Measurements from ENCODE around the gene KCNIP3.
A peak's percentile ranks its signal among the peaks of the same experiment; 100 is the strongest.

KCNIP3 gene

GRCh38 chr2:95384854-95385569 lies 87.9 kb downstream of the KCNIP3 start:
- TF ChIP-seq ZNF404 (tag by site-specific recombination; IDR thresholded peaks at IDR 0.05) (no peak), KLF1 (tag by site-specific recombination; IDR thresholded peaks at IDR 0.05) (peak; percentile 67; the same call in 1 of the 2 replicates)
- Histone ChIP-seq H3K4me3 (ENCODE audit: low read depth, low read length) (no peak overlapping the region), H3K27ac (ENCODE audit: extremely low read depth, low read depth, low read length) (no peak overlapping the region), H3K9me3 (ENCODE audit: control insufficient read depth, insufficient read depth, low read depth, low read length) (no peaks in the 10 kb centered on the region), H3K36me3 (ENCODE audit: control insufficient read depth in 2 of 2, insufficient read depth in 1 of 2, low read length in 2 of 2) (no peaks in the 10 kb centered on the region), H3K4me1 (ENCODE audit: control insufficient read depth, insufficient read depth, low read length) (no peaks in the 10 kb centered on the region)
- POLR2A ChIA-PET: no interaction called here
- CTCF ChIA-PET: interaction anchor here (0.9 kb wide), 2 partner anchors 29 to 35 kb away, joined by 3 to 4 read pairs; no protein-coding TSS in a partner anchor

GRCh38 chr2:95385570-95385984 lies 88.4 kb downstream of the KCNIP3 start:
- Histone ChIP-seq H3K4me1 (ENCODE audit: control insufficient read depth, insufficient read depth, low read length) (no peaks in the 10 kb centered on the region), H3K9me3 (ENCODE audit: control insufficient read depth, insufficient read depth, low read depth, low read length) (no peaks in the 10 kb centered on the region), H3K36me3 (ENCODE audit: control insufficient read depth in 2 of 2, insufficient read depth in 1 of 2, low read length in 2 of 2) (no peaks in the 10 kb centered on the region), H3K4me3 (ENCODE audit: low read depth, low read length) (no peak overlapping the region), H3K27ac (ENCODE audit: extremely low read depth, low read depth, low read length) (no peak overlapping the region)
- TF ChIP-seq GLIS1 (tag by site-specific recombination; IDR thresholded peaks at IDR 0.05) (peak; percentile 28; the same call in 1 of the 2 replicates), KLF10 (tag by site-specific recombination; IDR thresholded peaks at IDR 0.05) (no peak)
- ChIA-PET POLR2A (no interaction called here), CTCF (interaction anchor here (0.9 kb wide), 1 partner anchor 28 kb away, joined by 4 read pairs; no protein-coding TSS in a partner anchor)

- no peaks in the 10 kb centered on the region for H3K9me3 ChIP-seq (ENCODE audit: control insufficient read depth, insufficient read depth, low read depth, low read length)
- ChIA-PET CTCF (interaction anchor here (0.6 kb wide), 1 partner anchor 631 kb away, joined by 3 read pairs; no protein-coding TSS in a partner anchor), POLR2A (no interaction called here)
- no peak for TF ChIP-seq ZNF155 (tag by site-specific recombination; IDR thresholded peaks at IDR 0.05)
- TF ChIP-seq ZSCAN16 (tag by site-specific recombination; IDR thresholded peaks at IDR 0.05): no peak
- no peak for TF ChIP-seq ZBTB10 (tag by site-specific recombination; IDR thresholded peaks at IDR 0.05)
- TF ChIP-seq ZNF76 (tag by site-specific recombination; IDR thresholded peaks at IDR 0.05; ENCODE audit: borderline replicate concordance, low read depth): no peak
- no peak for TF ChIP-seq ZNF449 (tag by site-specific recombination; IDR thresholded peaks at IDR 0.05)
- TF ChIP-seq ZNF548 (tag by site-specific recombination; IDR thresholded peaks at IDR 0.05): no peak
- TF ChIP-seq ZNF501 (tag by site-specific recombination; IDR thresholded peaks at IDR 0.05): no peak
- TF ChIP-seq ZNF843 (tag by site-specific recombination; IDR thresholded peaks at IDR 0.05): no peak
- TF ChIP-seq GLI4 (tag by site-specific recombination; IDR thresholded peaks at IDR 0.05): no peak
- TF ChIP-seq ZNF777 (tag by site-specific recombination; IDR thresholded peaks at IDR 0.05; ENCODE audit: borderline replicate concordance): no peak
- no peak for TF ChIP-seq ZNF335 (tag by site-specific recombination; conservative IDR thresholded peaks at IDR 0.05)
- TF ChIP-seq ZBTB1 (tag by site-specific recombination; IDR thresholded peaks at IDR 0.05): no peak
- TF ChIP-seq ZNF19 (tag by site-specific recombination; IDR thresholded peaks at IDR 0.05; ENCODE audit: low read depth): no peak
- no peak for TF ChIP-seq ZNF274 (IDR thresholded peaks at IDR 0.05; ENCODE audit: low read length)
- TF ChIP-seq ZNF274 (tag by site-specific recombination; IDR thresholded peaks at IDR 0.05; ENCODE audit: borderline replicate concordance): no peak
- TF ChIP-seq ZNF394 (tag by site-specific recombination; IDR thresholded peaks at IDR 0.05; ENCODE audit: borderline replicate concordance): no peak
- no peak for TF ChIP-seq ZNF221 (tag by site-specific recombination; IDR thresholded peaks at IDR 0.05; ENCODE audit: borderline replicate concordance)
- TF ChIP-seq ZNF629 (tag by site-specific recombination; IDR thresholded peaks at IDR 0.05): no peak
- TF ChIP-seq ZNF423 (tag by site-specific recombination; IDR thresholded peaks at IDR 0.05): no peak
- H3K4me1 ChIP-seq (ENCODE audit: control insufficient read depth, insufficient read depth, low read length): no peaks in the 10 kb centered on the region
- H3K4me3 ChIP-seq (ENCODE audit: low read depth, low read length): no peak overlapping the region
- H3K27ac ChIP-seq (ENCODE audit: extremely low read depth, low read depth, low read length): no peak overlapping the region
- no peaks in the 10 kb centered on the region for H3K36me3 ChIP-seq (ENCODE audit: control insufficient read depth in 2 of 2, insufficient read depth in 1 of 2, low read length in 2 of 2)
These were observed 88.9 kb downstream of the KCNIP3 start for GRCh38 chr2:95386031-95386430.
